Neural progenitor cell (in vitro differentiated cells): Measurements from ENCODE around the gene IQSEC2. TPM values are rescaled to one million over a fixed set of nuclear protein-coding genes. Genes with fewer than 3 reads are reported as not detected.

Experiments used
- DNase-seq: peaks from one replicate; pipeline ENCODE4 v3.0.0-alpha.2; 2016; ENCODE audit warnings: low spot score
- H2AFZ ChIP-seq: fragments of 200-600 bp; sonication (generic); replicated peaks from 2 replicates; pipeline ENCODE4 v1.6.1; 2016; ENCODE audit warnings: antibody characterized with exemption
- H3F3A ChIP-seq: fragments of 200-600 bp; sonication (generic); 2 replicates; pipeline ENCODE4 v1.6.1; 2016; ENCODE audit warnings: antibody characterized with exemption, low read depth
- H3K27ac ChIP-seq: fragments of 200-600 bp; sonication (generic); 2 replicates; pipeline ENCODE4 v1.5.1; 2016; ENCODE audit warnings: mild to moderate bottlenecking
- H3K27me3 ChIP-seq: fragments of 200-600 bp; sonication (generic); 2 replicates; pipeline ENCODE4 v1.6.1; 2016; ENCODE audit warnings: mild to moderate bottlenecking, moderate library complexity
- H3K36me3 ChIP-seq: fragments of 200-600 bp; sonication (generic); 2 replicates; pipeline ENCODE4 v1.5.1; 2016
- H3K4me1 ChIP-seq: fragments of 200-600 bp; sonication (generic); 2 replicates; pipeline ENCODE4 v1.6.1; 2016; ENCODE audit warnings: mixed run types
- H3K4me2 ChIP-seq: fragments of 200-600 bp; sonication (generic); 2 replicates; pipeline ENCODE4 v1.6.1; 2016
- H3K4me3 ChIP-seq: fragments of 200-600 bp; sonication (generic); 2 replicates; pipeline ENCODE4 v1.5.1; 2016
- H3K79me2 ChIP-seq: fragments of 200-600 bp; sonication (generic); 2 replicates; pipeline ENCODE4 v1.6.1; 2016; ENCODE audit warnings: low read depth
- H3K9ac ChIP-seq: fragments of 200-600 bp; sonication (generic); 2 replicates; pipeline ENCODE4 v1.6.1; 2016
- H3K9me3 ChIP-seq: fragments of 200-600 bp; sonication (generic); 2 replicates; pipeline ENCODE4 v1.5.1; 2016; ENCODE audit warnings: low read depth
- H4K20me1 ChIP-seq: fragments of 200-600 bp; sonication (generic); 2 replicates; pipeline ENCODE4 v1.6.1; 2016; ENCODE audit warnings: low read depth
- H3K27ac Mint-ChIP-seq: 3 replicates; pipeline ENCODE4 v1.8.0; 2021; ENCODE audit warnings: mixed read lengths
- H3K27me3 Mint-ChIP-seq: 2 replicates; pipeline ENCODE4 v1.8.0; 2022; ENCODE audit warnings: low read depth, mild to moderate bottlenecking, inconsistent platforms, moderate library complexity, mixed read lengths; ENCODE audit not compliant: insufficient read depth
- H3K36me3 Mint-ChIP-seq: 3 replicates; pipeline ENCODE4 v1.8.0; 2021; ENCODE audit warnings: mixed read lengths
- H3K4me1 Mint-ChIP-seq: 3 replicates; pipeline ENCODE4 v1.8.0; 2021; ENCODE audit warnings: mixed read lengths
- H3K4me3 Mint-ChIP-seq: 3 replicates; pipeline ENCODE4 v1.8.0; 2021; ENCODE audit warnings: mild to moderate bottlenecking, moderate library complexity, mixed read lengths
- H3K9me3 Mint-ChIP-seq: 3 replicates; pipeline ENCODE4 v1.8.0; 2020; ENCODE audit warnings: mixed read lengths
- EZH2 ChIP-seq: fragments of 200-600 bp; sonication (generic); IDR thresholded peaks from 2 replicates; pipeline ENCODE4 v1.6.1; 2017; ENCODE audit warnings: antibody characterized with exemption, mild to moderate bottlenecking, moderate library complexity
- EZH2phosphoT487 ChIP-seq: fragments of 200-600 bp; sonication (generic); IDR thresholded peaks from 2 replicates; pipeline ENCODE4 v1.6.1; 2017; ENCODE audit warnings: antibody characterized with exemption
- total RNA-seq: library from RNA; depleted of rRNA; stranded (reverse); fragments of >200 nt; gene quantifications from 2 replicates; pipeline ENCODE4 v1.2.3, GENCODE V29; 2015; ENCODE audit warnings: low replicate concordance
- TF ChIP-seq, protein P1 (sequence below): fragments of 200-600 bp; sonication (generic); IDR thresholded peaks from 2 replicates; pipeline ENCODE4 v1.5.1; 2017; ENCODE audit warnings: antibody characterized with exemption, mild to moderate bottlenecking

Gene IQSEC2
- total RNA-seq, 1 donor from 2014 or later, result 3.5 TPM

DNA sequence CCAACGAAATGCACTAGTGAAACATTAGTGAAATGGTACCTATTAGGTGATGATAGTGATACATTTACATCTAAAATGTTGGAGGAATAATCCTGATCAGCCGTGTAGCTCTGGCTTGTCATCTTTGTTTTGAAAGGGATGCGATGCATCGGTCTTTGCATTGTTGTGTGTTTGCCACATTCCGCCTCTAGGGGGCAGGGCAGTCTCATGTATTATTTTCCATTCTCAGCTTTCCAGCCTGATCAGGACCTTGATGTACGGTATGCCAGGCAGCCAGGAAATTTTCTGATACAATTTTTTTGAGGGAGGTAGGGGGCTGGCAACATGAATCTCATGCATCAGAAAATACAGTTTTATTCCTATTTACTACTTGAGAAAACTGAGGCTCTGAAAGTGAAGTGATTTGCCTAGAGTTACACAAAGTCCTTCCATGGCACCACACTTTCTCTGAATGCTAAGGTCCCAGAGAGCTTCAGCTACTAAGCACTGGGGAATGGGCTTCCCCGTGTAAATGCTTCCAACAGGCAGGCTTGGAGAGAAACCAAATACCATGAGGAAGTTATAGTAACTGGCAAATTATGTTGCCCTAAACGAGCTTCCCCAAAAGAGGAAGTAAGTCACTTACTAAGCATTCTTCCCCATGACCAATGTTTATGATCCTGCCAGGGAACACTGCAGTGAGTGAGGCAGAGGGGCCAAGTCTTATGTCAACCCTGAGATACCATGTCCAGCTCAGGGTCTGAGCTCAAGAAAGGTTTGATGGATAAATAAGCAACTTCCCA lies 31.8 kb upstream of the IQSEC2 start:
- H3K27me3 ChIP-seq, result peaks cover 7% of the 10 kb centered on the region
- peaks cover 10% of the 10 kb centered on the region for H3K4me1 Mint-ChIP-seq
- H3K4me3 Mint-ChIP-seq, result no peak overlapping the region
- H3K27me3 Mint-ChIP-seq, result peaks cover 6% of the 10 kb centered on the region
- TF ChIP-seq, protein P1, sequence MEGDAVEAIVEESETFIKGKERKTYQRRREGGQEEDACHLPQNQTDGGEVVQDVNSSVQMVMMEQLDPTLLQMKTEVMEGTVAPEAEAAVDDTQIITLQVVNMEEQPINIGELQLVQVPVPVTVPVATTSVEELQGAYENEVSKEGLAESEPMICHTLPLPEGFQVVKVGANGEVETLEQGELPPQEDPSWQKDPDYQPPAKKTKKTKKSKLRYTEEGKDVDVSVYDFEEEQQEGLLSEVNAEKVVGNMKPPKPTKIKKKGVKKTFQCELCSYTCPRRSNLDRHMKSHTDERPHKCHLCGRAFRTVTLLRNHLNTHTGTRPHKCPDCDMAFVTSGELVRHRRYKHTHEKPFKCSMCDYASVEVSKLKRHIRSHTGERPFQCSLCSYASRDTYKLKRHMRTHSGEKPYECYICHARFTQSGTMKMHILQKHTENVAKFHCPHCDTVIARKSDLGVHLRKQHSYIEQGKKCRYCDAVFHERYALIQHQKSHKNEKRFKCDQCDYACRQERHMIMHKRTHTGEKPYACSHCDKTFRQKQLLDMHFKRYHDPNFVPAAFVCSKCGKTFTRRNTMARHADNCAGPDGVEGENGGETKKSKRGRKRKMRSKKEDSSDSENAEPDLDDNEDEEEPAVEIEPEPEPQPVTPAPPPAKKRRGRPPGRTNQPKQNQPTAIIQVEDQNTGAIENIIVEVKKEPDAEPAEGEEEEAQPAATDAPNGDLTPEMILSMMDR, result peak; percentile 78
- TF ChIP-seq EZH2phosphoT487, result no peak
- H3K4me2 ChIP-seq, result no peak overlapping the region
- peaks cover 10% of the 10 kb centered on the region for H3K9me3 Mint-ChIP-seq
- DNase-seq, result peak; percentile 57
- H3K36me3 Mint-ChIP-seq, result no peaks in the 10 kb centered on the region
- H3K27ac Mint-ChIP-seq, result no peak overlapping the region
- no peak overlapping the region for H3K27ac ChIP-seq
- H3K9me3 ChIP-seq, result no peaks in the 10 kb centered on the region
- no peak overlapping the region for H3K9ac ChIP-seq
- no peaks in the 10 kb centered on the region for H3K36me3 ChIP-seq
- H3K4me1 ChIP-seq, result no peaks in the 10 kb centered on the region
- no peak overlapping the region for H2AFZ ChIP-seq
- no peaks in the 10 kb centered on the region for H3K79me2 ChIP-seq
- H4K20me1 ChIP-seq, result no peaks in the 10 kb centered on the region
- no peaks in the 10 kb centered on the region for H3F3A ChIP-seq
- no peak overlapping the region for H3K4me3 ChIP-seq

DNA sequence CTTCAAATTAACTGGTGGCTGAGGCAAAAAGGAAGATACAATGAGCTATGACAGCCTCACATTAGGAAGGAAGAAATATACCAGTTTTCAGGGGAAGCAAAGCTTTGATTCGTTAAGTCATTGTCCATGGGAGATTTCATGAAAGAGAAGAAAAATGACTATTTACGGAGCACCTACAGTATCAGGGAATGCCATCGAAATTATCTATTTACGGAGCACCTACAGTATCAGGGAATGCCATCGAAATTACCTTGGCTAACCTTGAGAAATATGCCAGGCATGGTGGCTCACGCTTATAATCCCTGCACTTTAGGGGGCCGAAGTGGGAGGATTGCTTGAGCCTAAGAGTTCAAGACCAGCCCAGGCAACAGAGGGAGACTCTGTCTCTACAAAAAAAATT lies 28.5 kb upstream of the IQSEC2 start:
- Histone ChIP-seq H3K27me3 (no peaks in the 10 kb centered on the region), H3K9me3 (no peaks in the 10 kb centered on the region), H3K36me3 (no peaks in the 10 kb centered on the region), H3F3A (no peaks in the 10 kb centered on the region), H2AFZ (no peak overlapping the region), H3K9ac (no peak overlapping the region), H3K4me1 (no peaks in the 10 kb centered on the region), H4K20me1 (no peaks in the 10 kb centered on the region), H3K4me2 (no peak overlapping the region), H3K4me3 (no peak overlapping the region), H3K27ac (no peak overlapping the region), H3K79me2 (no peaks in the 10 kb centered on the region)
- no peaks in the 10 kb centered on the region for H3K36me3 Mint-ChIP-seq
- DNase-seq, result no peak
- H3K27ac Mint-ChIP-seq, result no peak overlapping the region
- peaks cover 6% of the 10 kb centered on the region for H3K4me1 Mint-ChIP-seq
- TF ChIP-seq, protein P1, result no peak
- TF ChIP-seq EZH2phosphoT487, result no peak
- no peak for TF ChIP-seq EZH2
- peaks cover 2% of the 10 kb centered on the region for H3K27me3 Mint-ChIP-seq
- peaks cover 15% of the 10 kb centered on the region for H3K9me3 Mint-ChIP-seq
- H3K4me3 Mint-ChIP-seq, result no peak overlapping the region

DNA sequence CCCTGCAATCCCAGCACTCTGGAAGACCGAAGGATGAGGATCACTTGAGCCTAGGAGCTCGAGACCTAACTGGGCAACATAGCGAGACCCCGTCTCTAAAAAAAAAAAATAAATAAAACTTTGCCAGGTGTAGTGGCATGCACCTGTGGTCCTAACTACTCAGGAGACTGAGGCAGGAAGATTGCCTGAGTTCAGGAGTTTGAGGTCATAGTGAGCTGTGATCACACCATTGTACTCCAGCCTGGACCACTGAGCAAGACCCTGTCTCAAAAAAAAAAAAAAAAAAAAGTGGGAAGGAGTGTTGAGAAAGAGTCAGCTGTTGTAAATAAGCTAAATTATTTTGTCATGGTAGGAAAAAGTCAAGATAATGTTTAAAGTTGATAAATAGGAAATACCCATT lies 27.5 kb upstream of the IQSEC2 start:
- no peak overlapping the region for H3K27ac Mint-ChIP-seq
- Histone ChIP-seq H3K9me3 (no peaks in the 10 kb centered on the region), H3K4me3 (no peak overlapping the region), H3K36me3 (no peaks in the 10 kb centered on the region), H2AFZ (no peak overlapping the region), H3K4me1 (no peaks in the 10 kb centered on the region), H3K9ac (no peak overlapping the region), H3K4me2 (no peak overlapping the region), H4K20me1 (no peaks in the 10 kb centered on the region), H3K27ac (no peak overlapping the region), H3K27me3 (no peaks in the 10 kb centered on the region), H3F3A (no peaks in the 10 kb centered on the region), H3K79me2 (no peaks in the 10 kb centered on the region)
- H3K9me3 Mint-ChIP-seq, result peaks cover 11% of the 10 kb centered on the region
- H3K4me3 Mint-ChIP-seq, result no peak overlapping the region
- no peaks in the 10 kb centered on the region for H3K36me3 Mint-ChIP-seq
- DNase-seq, result no peak
- peaks cover 2% of the 10 kb centered on the region for H3K27me3 Mint-ChIP-seq
- TF ChIP-seq EZH2phosphoT487 (no peak), EZH2 (no peak)
- TF ChIP-seq, protein P1, result no peak
- peaks cover 8% of the 10 kb centered on the region for H3K4me1 Mint-ChIP-seq
